ENCODE measurements around the gene ANKMY1. TPM values are rescaled to one million over a fixed set of nuclear protein-coding genes. Genes with fewer than 3 reads are reported as not detected.

The ANKMY1 gene
- polyA plus RNA-seq (ENCODE audit: insufficient read length in 12 of 12), result 10 to 100 TPM in 2 of 12 donors, 1 to 10 TPM in 9, not detected in 1; 6.0 to 14.1 (median 8.3) TPM
- long read RNA-seq, donor 1, full-length matches to known transcripts, result 2 of 2 reads
- long read RNA-seq, donor 1, partial matches to known transcripts, result 0 of 2 reads
- long read RNA-seq, donor 1, other reads (novel, unspliced or antisense), result 0 of 2 reads
- long read RNA-seq, donor 2, partial matches to known transcripts, result 51 of 51 reads
- long read RNA-seq, donor 2, other reads (novel, unspliced or antisense), result 0 of 51 reads
- long read RNA-seq, donor 3, result 0 reads
- long read RNA-seq, donor 4, result 0 reads
- long read RNA-seq, donor 5, full-length matches to known transcripts, result 2 of 2 reads
- long read RNA-seq, donor 5, partial matches to known transcripts, result 0 of 2 reads
- long read RNA-seq, donor 5, other reads (novel, unspliced or antisense), result 0 of 2 reads
- long read RNA-seq, donor 6, partial matches to known transcripts, result 5 of 8 reads
- long read RNA-seq, donor 6, other reads (novel, unspliced or antisense), result 0 of 8 reads
- long read RNA-seq, donor 7, result 0 reads
- long read RNA-seq, donor 8, partial matches to known transcripts, result 70 of 107 reads
- long read RNA-seq, donor 8, other reads (novel, unspliced or antisense), result 37 of 107 reads
- long read RNA-seq, donor 9, result 0 reads
- long read RNA-seq, donor 10, result 0 reads
- long read RNA-seq, donor 11, partial matches to known transcripts, result 60 of 69 reads
- long read RNA-seq, donor 11, other reads (novel, unspliced or antisense), result 7 of 69 reads

GRCh38 chr2:240557808-240558207 lies at the start of gene ANKMY1:
TSS of gene ANKMY1 (minus strand) at chr2:240557988. CDS start at chr2:240557335, 653 bp downstream.
- DNase-seq, result peak; percentile 41

- no peak for DNase-seq
Observed at GRCh38 chr2:240605867-240606743, 48.3 kb upstream of the ANKMY1 start.

- no peak for DNase-seq
Observed at GRCh38 chr2:240604939-240605716, 47.3 kb upstream of the ANKMY1 start.

GRCh38 chr2:240604291-240604938 lies 46.6 kb upstream of the ANKMY1 start:
- peak; percentile 45 for DNase-seq

- DNase-seq, result no peak
Observed at GRCh38 chr2:240603846-240604245, 46.1 kb upstream of the ANKMY1 start.

DNA sequence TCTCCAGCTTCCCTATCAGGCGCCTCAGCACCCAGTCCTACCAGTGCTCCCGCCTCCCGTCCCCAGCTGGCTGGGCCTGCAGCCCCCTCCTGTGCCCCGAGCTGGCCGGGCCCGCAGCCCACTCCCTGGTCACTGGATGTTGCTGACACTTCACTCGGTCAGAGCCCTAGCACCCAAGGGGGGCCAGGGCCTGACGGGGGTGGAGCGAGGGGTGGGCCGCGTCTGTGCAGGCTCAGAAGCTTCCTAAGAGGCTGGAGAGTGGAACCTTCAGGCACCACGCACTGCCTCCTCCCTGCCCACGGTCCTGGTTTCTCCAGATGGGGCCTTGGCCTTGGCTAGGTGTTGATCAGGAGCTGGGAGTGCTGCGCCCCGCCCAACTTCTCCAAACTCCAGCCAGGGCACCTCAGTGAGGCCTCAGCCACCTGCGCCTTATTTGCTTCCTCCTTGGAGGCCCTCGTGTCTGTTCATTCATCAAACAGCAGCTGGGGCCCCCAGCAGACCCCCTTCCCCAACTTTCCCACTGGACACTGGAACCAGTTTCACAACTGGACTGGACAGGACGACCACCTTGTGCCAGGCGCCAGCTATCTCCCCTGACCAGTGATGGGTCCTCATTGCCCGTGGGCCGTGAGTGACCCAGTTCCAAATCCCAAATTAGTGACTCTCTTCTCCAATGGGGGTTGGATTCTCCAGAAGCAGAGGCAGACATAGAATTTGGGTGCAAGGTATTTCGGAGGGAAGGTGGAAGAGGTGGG lies 45.5 kb upstream of the ANKMY1 start:
- DNase-seq, result no peak

DNA sequence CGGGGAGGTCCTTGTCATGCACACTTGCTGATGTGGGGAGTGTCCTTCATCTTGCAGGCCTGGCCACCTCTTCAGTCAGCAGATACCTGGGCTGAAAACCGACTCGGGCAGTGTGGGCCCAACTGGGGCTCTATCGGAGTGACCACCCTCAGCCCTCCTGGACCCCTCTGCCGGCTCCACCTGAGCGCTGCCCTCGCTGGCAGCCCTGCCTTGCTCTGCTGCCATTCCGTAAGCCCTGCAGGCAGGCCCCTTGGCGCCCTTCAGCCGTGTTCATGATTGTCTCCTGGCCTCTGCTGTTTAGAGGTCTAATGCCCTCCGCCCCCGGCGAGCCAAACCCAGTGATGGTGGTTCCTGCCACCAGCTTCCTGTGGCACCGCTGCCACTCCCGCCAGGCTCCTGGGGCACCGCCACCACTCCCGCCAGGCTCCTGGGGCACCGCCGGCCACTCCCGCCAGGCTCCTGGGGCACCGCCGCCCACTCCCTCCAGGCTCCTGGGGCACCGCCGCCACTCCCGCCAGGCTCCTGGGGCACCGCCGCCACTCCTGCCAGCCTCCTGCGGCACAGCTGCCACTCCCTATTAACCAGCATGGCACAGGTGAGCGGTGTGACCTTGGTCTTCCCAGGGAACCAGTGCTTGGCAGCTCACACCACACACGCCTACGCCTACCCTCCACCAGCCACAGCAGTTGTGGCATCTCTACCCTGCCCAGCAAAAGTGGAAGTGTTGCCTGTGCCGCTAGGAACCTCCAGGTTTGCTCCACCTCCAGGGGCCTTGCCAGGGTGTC lies 44.7 kb upstream of the ANKMY1 start:
- no peak for DNase-seq

DNA sequence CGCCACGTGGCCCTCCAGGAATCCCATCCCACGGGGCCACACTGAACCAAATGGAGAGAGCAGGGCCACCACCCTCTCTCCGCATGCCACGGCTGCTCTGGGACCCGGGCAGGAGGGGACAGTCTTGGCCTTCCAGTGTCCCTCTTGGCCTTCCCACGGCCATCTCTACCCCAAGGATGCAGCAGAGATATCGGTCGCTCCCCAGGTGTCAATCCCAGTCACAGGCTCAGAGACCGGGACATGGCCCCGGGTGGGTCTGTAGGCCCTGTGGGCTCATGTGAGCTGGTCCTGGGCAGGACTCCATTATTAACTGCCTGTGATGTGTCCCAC lies 44.0 kb upstream of the ANKMY1 start:
- DNase-seq, result no peak

- DNase-seq, result no peak
Observed at GRCh38 chr2:240601061-240601830, 43.5 kb upstream of the ANKMY1 start.

DNA sequence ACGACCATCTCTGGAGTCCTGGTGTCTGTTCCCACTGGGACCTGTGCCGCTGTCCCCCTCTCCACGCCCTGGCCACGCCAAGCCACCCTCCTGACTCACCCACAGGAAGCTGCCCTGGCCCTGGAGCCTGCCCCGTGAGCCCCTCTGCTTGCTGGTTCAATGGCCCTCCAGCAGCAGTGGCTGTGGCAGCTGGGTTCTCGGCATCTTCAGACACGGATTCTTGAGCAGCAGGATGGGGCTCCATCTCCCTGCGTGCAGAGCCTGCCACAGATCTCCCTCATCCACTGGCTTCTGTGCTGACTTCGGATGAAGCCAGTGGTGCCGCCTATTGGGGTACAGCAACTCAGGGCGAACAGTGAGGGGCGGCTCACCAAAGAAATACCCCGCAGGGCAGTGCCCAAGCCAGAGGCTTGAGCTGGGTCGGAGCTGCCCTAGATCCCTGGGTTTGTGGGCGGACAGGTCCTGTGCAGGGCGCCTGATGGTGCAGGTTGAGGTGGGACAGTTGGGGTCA lies 42.7 kb upstream of the ANKMY1 start:
- no peak for DNase-seq

- no peak for DNase-seq
Observed at GRCh38 chr2:240599141-240599583, 41.4 kb upstream of the ANKMY1 start.

- DNase-seq, result no peak
Observed at GRCh38 chr2:240598311-240598911, 40.6 kb upstream of the ANKMY1 start.

- no peak for DNase-seq
Observed at GRCh38 chr2:240597419-240598181, 39.8 kb upstream of the ANKMY1 start.

- DNase-seq, result no peak
Observed at GRCh38 chr2:240597054-240597418, 39.2 kb upstream of the ANKMY1 start.

GRCh38 chr2:240596491-240596931 lies 38.7 kb upstream of the ANKMY1 start:
- DNase-seq, result no peak

GRCh38 chr2:240596080-240596460 lies 38.3 kb upstream of the ANKMY1 start:
- DNase-seq, result no peak
